DMS114 treated with DMSO at 0.1 percent for 48 hours (cell line): ENCODE data around the gene ABCA1.
A peak's percentile ranks its signal among the peaks of the same experiment; 100 is the strongest.
"Not testable (repeated sequence)": the region's sequence is repeated elsewhere in the genome, so short reads cannot be mapped to it uniquely, and the experiment has no call there.

ENCODE experiments used
- DNase-seq: peaks from one replicate; lab custom pipeline; 2025; ENCODE audit not compliant: unreplicated experiment; lab: John Stamatoyannopoulos, UW

ABCA1 gene

DNA sequence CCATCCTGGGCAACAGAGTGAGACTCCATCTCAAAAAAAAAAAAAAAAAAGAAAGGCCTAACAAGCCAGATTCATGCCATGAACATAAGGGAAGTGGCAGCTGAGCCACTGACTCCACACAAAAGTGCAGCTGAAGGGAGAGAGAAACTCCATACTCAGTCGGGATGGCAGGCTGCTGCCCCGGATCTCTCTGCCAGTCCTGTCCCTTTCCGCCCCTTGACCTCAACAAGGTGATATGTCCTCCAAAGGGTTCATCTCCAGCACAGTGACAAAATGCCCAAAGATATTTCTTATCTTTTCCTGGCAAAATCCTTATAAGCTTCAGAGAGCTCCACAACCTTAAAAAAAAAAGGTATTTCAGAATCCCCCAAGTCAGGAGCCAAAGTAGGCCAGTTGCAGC is 52.6 kb downstream of the ABCA1 start:
- DNase-seq = no peak

DNA sequence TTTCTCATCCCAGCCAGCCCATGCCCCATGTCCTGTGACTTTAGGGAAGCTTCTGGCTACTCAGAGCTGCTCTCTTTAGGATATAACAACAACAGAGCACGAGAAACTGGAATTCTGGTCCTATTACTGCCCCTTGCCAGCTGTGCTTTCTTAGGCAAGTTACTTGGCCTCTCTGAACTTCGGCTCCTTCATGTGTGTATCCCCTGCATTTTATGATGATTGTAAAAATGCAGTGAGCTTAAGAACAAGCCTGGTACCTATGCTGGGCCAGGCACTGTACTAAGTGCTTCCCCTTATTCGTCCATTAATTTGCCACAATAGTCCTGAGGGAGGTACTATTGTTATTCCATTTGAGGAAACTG is 54.5 kb downstream of the ABCA1 start:
- DNase-seq = no peak

DNA sequence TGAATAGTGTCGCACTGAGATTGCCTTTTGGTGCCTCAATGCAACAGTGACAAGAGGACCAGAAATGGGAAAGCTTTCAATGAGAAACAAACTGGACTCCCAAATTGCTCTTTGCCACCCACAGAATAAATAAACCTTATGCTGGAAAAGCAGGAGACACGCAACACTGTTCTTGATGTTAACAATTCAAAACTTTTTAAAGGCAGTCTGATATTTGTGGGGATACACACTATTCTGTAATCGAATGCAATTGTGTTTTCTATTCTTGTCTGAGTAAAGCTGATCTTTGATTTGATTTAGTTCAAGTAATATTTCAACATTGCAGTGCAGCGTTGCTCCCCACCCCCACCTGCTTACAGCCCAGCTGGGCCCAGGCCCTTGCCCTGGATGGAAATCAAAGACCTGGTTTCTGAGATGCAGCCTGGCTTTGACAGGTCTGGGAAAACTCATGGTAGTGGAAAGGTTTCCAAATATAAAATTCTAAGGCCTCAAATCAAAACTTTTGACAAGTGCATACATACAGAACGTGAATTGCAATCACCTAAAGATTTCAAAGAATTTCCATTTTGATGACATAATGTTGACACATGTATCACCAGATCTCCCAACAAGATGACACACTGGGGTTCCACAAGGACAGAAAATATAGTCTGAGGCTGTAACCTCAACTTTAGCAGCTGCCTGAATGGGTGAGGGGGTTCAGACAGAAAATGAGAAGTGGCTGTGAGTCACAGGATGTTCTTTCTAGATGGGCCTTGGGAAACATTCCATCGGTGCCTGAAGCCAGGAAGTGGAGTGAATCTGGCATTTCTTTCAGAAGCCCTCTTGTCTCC is 55.1 kb downstream of the ABCA1 start:
- DNase-seq = no peak

DNA sequence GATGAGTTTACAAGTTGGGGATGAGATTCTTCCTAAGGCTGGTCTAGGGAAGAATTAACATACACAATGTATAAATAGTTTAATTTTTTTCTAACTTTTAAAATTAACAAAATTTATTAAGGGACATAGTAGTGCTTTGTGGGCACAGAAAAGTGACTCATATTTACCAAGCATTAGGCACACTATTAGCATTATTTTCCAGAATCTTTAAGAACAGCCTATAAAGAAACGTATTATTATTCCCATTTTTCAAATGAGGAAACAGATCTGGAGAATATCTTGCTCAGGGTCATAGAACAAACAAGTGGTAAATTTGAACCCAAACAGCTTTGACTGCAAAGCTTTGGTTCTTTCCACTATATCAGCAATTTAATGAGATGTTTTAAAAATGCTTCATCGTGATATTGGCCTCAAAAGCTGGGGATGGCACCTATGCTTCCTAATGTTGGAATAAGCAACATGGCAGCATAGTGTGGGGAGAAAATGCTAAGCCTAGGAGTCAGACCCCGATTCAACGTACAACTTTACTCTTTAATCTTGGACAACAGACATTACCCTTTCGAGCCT is 55.9 kb downstream of the ABCA1 start:
- DNase-seq = no peak

DNA sequence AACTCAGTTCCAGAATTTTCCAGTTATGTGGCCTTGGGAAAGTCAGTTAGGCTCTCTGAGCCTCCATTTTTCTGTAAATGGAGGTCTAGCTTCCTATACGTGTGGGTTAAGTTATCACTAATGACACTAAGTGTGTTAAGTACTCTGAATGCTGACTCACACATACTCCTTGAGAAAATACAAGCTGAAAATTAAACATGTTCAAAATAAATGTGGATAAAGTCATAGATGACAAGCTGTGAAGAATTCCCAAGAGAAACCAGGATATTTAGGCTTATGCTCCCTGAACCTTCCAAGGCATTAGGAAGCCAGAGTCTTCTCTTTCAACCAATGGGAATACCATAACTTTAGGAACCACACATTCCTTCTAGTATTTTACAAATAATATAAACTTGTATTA is 58.1 kb downstream of the ABCA1 start:
- no peak for DNase-seq

GRCh38 chr9:104868687-104869404 is 59.1 kb downstream of the ABCA1 start:
- DNase-seq = no peak

DNA sequence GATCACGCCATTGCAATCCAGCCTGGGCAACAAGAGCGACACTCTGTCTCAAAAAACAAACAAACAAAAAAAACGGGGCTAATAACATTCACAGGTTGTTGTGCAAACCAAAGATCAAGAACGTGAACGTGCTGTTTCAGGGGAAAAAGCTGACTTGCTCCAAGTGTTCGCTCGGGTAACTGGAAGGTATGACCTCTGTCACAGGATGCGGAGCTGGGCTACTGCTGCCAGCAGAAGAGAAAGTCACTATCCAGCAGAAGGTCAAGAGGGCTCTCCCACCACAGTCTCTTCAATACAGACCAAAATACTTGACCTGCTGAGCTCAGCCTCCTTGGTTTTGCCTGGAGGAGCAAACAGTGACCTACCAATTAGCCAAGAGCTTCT is 59.7 kb downstream of the ABCA1 start:
- DNase-seq = no peak

DNA sequence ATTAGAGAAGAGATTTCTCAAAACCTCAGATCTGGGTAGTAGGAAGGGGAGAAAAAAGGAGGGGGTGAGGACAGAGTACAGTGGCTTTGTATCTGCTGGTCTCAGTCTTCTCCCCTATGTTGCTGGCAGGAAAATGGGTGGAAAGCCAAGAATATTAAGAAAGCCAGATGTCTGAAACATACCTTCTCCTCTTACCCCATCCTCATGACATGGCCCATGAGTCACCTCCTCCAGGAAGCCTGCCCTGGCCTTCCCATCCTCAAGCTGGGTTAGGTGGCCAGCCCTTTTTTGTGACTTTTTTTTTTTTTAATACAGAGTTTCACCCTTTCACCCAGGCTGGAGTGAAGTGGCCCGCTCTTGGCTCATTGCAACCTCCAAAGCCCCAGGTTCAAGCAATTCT is 61.8 kb downstream of the ABCA1 start:
- DNase-seq = no peak

DNA sequence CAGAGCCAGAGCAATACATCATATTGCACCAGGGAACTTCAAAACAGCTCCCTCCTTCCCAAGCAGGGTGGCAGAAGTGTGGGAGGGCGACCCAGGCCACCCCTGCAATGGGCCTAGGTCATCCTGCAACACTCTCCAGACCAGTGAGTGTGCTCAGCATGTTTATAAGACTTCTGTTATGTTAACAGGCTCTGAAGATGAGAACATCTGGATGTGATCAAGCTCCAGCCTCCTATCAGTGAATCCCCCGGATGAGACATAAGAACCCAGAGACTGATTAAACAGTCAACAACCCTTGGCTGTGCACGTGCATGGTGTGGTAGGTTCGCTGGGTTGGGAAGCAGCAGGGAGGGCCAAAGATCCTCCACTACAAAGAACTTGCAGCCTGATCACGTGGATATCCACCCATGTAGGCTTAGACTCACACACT is 63.3 kb downstream of the ABCA1 start:
- no peak for DNase-seq

GRCh38 chr9:104863180-104863883 is 64.6 kb downstream of the ABCA1 start:
- DNase-seq = peak; percentile 19

DNA sequence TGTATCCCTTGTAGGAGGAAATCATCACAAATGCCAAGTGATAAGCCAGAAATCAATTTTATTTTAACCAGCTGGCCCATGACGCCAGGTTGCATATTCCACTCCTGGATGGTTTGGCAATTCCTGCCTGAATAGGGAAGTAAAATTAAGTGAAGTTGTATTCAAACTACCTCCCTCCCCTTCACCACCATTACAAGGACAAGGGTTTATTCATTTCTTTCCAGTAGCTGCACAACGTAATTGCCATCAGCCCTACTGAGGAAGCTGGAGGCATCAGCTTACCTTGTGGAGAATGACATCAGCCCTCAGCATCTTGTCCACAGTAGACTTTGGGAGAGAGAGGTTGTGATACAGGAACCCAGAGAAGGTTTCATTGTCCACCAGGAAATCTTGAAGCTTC is 66.6 kb downstream of the ABCA1 start:
- DNase-seq = no peak

- DNase-seq = no peak
Measured at GRCh38 chr9:104860263-104860662, 67.7 kb downstream of the ABCA1 start.

GRCh38 chr9:104858846-104859245 is 69.1 kb downstream of the ABCA1 start:
- DNase-seq = no peak

- no peak for DNase-seq
Measured at GRCh38 chr9:104858271-104858670, 69.7 kb downstream of the ABCA1 start.

DNA sequence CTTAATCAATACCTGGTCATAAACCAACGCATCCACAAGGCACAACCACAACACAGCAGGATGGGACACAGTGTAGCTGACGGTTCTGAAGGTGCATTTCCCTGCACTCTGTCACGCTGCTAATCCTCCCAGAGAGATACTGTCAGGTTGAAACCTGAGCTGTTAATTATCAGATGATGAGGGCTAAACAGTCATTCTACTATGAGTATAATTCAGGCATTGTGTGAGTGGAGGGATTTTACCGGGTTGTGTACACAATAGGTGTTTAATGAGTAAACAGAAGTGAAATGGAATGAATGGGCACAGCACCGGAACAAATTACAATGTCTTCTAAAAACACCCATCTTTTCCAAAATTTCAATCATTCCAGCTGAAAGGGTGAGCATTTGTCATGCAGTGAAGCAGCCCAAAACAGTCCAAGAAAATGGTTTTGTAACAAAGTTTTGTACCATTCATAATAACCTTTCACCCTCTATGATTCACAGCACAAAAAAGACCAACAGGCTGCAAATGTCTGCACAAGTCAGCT is 71.5 kb downstream of the ABCA1 start:
- no peak for DNase-seq

DNA sequence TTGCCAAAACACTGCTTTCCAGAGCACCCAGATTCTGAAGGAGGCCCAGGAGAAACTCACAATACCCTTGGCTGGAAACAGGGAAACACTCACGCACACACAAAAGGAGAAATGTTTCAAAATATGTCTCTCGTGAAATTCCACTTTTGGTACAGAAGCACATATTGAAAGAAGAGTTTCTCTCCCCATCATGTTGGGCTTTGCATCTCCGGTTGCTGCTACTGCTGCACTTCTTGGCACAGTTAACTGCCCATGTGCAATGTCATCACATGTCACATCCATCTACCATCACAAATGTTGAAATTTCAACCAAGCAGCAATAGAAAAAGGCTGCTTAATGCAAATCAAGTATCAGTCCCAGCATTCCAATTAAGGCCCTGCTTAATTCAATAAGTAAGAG is 72.1 kb downstream of the ABCA1 start:
- no peak for DNase-seq

GRCh38 chr9:104855258-104855657 is 72.7 kb downstream of the ABCA1 start:
- not testable (repeated sequence) for DNase-seq

DNA sequence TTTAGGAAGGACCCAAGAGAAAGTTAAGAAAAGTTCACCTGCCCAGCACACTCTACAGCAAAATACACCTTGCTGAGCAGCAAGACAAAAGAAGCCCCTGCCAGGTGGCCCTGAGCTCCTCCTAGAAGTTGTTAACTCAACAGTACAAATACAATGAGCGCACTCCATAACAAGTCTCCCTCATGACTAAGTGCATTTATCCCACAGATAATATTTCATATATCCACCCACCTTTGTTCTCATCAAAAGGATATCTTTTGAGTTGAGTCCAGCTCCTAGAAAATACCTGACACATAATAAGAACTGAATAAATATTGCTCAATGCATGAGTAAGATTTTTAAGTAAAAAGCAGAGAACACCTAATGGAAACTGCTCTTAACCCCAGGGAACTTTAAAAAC is 73.3 kb downstream of the ABCA1 start:
- DNase-seq = no peak

DNA sequence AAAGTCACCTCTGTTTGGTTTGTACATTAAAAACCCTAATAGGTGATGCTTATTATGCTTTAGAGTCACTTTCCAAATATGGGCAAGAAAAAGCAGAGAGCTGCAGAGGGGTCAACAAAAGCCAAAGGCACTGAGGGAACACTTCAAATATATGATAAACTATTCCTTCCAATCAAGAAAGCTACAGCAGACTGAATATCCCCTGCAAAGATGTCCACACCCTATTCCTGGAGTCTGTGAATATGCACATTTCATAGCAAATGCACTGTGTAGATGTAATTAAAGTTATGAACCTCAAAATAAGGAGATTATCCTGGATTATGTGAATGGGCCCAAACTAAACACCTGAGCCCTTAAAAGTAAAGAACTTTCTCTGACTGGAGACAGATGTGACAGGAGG is 74.3 kb downstream of the ABCA1 start:
- DNase-seq = no peak

GRCh38 chr9:104853159-104853558 is 74.8 kb downstream of the ABCA1 start:
- DNase-seq = no peak

- DNase-seq = no peak
Measured at GRCh38 chr9:104851546-104851920, 76.4 kb downstream of the ABCA1 start.
